Lung (tissue), 16 donors: ENCODE data around the gene NRP2. TPM values are rescaled to one million over a fixed set of nuclear protein-coding genes. Genes with fewer than 3 reads are reported as not detected.
A peak's percentile ranks its signal among the peaks of the same experiment; 100 is the strongest.

Source experiments
- ATAC-seq: fragments of 200-7000 bp; cut with Tn5 transposase; one replicate; pipeline ENCODE4 v1.9.1; 2020; ENCODE audit warnings: moderate number of reproducible peaks; ENCODE audit not compliant: insufficient read depth, low FRiP score
- DNase-seq, 3 donors: peaks; one replicate each; pipeline ENCODE4 v3.0.0-alpha.2; 2013 to 2017
- H3K27ac ChIP-seq, 2 donors: one replicate each; pipeline ENCODE4 v1.5.1; 2013; ENCODE audit warnings: mild to moderate bottlenecking in 2 of 2, moderate library complexity in 2 of 2, control low read depth in 1 of 2, inconsistent platforms in 1 of 2, low read depth in 1 of 2, low read length in 1 of 2
- H3K27me3 ChIP-seq, 3 donors: one replicate each; pipeline ENCODE4 v1.5.1; 2013; ENCODE audit warnings: low read length in 2 of 3; ENCODE audit not compliant: control insufficient read depth in 3 of 3, insufficient read depth in 3 of 3
- H3K36me3 ChIP-seq, 4 donors: one replicate each; pipeline ENCODE4 v1.5.1; 2013; ENCODE audit warnings: low read length in 4 of 4, mild to moderate bottlenecking in 1 of 4, moderate library complexity in 1 of 4; ENCODE audit not compliant: control insufficient read depth in 4 of 4, insufficient read depth in 4 of 4
- H3K4me1 ChIP-seq, 5 donors: one replicate each; pipeline ENCODE4 v1.5.1; 2013; ENCODE audit warnings: low read length in 5 of 5, mild to moderate bottlenecking in 2 of 5, moderate library complexity in 1 of 5; ENCODE audit not compliant: control insufficient read depth in 5 of 5, insufficient read depth in 5 of 5
- H3K4me3 ChIP-seq: one replicate; pipeline ENCODE4 v1.5.1; 2013; ENCODE audit warnings: mild to moderate bottlenecking, control low read depth, moderate library complexity
- H3K9ac ChIP-seq, 2 donors: one replicate each; pipeline ENCODE4 v1.5.1; 2013; ENCODE audit warnings: low read length in 2 of 2, control low read depth in 1 of 2; ENCODE audit not compliant: insufficient read depth in 1 of 2
- H3K9me3 ChIP-seq, 4 donors: one replicate each; pipeline ENCODE4 v1.5.1; 2013; ENCODE audit warnings: low read length in 3 of 4, mild to moderate bottlenecking in 1 of 4, moderate library complexity in 1 of 4; ENCODE audit not compliant: control insufficient read depth in 4 of 4, insufficient read depth in 3 of 4
- WGBS, 2 donors: extraction: QIAGEN DNeasy Blood & Tissue Kit; methylation state at CpG; one replicate each; pipeline ENCODE4 v1.1.7; 2013; 5-methylcytosine and 5-hydroxymethylcytosine counted together
- long read RNA-seq, 5 donors: transcript quantifications; one replicate each; lab custom pipeline, GENCODE V29; 2026
- polyA plus RNA-seq, 2 donors: library from polyadenylated mRNA; stranded (reverse); fragments of 200-250 nt; gene quantifications; one replicate each; pipeline ENCODE4 v1.2.1, GENCODE V29; 2013
- total RNA-seq, 2 donors: library from RNA; depleted of rRNA in 1 of 2; stranded (reverse); fragments of >200 nt in 1 of 2; gene quantifications; one replicate each; pipeline ENCODE4 v1.2.1, GENCODE V29; 2014 to 2021
- TF ChIP-seq, protein P1 (sequence below): IDR thresholded peaks from 2 replicates; pipeline ENCODE4 v1.5.1; 2012; ENCODE audit warnings: mild to moderate bottlenecking; ENCODE audit errors: control extremely low read depth, extremely low read depth
- donor health status: control.
- donor health status: control.
- donor health status: Bipolar disorder and iron deficiency.
- donor health status: healthy.
- donor health status: DM: yes; HTN: yes; CAD: no.

NRP2 gene, protein sequence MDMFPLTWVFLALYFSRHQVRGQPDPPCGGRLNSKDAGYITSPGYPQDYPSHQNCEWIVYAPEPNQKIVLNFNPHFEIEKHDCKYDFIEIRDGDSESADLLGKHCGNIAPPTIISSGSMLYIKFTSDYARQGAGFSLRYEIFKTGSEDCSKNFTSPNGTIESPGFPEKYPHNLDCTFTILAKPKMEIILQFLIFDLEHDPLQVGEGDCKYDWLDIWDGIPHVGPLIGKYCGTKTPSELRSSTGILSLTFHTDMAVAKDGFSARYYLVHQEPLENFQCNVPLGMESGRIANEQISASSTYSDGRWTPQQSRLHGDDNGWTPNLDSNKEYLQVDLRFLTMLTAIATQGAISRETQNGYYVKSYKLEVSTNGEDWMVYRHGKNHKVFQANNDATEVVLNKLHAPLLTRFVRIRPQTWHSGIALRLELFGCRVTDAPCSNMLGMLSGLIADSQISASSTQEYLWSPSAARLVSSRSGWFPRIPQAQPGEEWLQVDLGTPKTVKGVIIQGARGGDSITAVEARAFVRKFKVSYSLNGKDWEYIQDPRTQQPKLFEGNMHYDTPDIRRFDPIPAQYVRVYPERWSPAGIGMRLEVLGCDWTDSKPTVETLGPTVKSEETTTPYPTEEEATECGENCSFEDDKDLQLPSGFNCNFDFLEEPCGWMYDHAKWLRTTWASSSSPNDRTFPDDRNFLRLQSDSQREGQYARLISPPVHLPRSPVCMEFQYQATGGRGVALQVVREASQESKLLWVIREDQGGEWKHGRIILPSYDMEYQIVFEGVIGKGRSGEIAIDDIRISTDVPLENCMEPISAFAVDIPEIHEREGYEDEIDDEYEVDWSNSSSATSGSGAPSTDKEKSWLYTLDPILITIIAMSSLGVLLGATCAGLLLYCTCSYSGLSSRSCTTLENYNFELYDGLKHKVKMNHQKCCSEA
- total RNA-seq (100 to 1,000 TPM in 1 of 2 donors, 10 to 100 TPM in 1; 87.8 to 125 TPM), polyA plus RNA-seq (10 to 100 TPM; 20.4 to 38.5 TPM)
- long read RNA-seq, donor 1, full-length matches to known transcripts = 5 of 5 reads
- long read RNA-seq, donor 1, partial matches to known transcripts = 0 of 5 reads
- long read RNA-seq, donor 1, other reads (novel, unspliced or antisense) = 0 of 5 reads
- long read RNA-seq, donor 2, partial matches to known transcripts = 0 of 1 reads
- long read RNA-seq, donor 2, other reads (novel, unspliced or antisense) = 0 of 1 reads
- long read RNA-seq, donor 3, partial matches to known transcripts = 0 of 2 reads
- long read RNA-seq, donor 3, other reads (novel, unspliced or antisense) = 0 of 2 reads
- long read RNA-seq, donor 4, partial matches to known transcripts = 0 of 2 reads
- long read RNA-seq, donor 4, other reads (novel, unspliced or antisense) = 0 of 2 reads
- long read RNA-seq, donor 5, partial matches to known transcripts = 0 of 5 reads
- long read RNA-seq, donor 5, other reads (novel, unspliced or antisense) = 0 of 5 reads

DNA sequence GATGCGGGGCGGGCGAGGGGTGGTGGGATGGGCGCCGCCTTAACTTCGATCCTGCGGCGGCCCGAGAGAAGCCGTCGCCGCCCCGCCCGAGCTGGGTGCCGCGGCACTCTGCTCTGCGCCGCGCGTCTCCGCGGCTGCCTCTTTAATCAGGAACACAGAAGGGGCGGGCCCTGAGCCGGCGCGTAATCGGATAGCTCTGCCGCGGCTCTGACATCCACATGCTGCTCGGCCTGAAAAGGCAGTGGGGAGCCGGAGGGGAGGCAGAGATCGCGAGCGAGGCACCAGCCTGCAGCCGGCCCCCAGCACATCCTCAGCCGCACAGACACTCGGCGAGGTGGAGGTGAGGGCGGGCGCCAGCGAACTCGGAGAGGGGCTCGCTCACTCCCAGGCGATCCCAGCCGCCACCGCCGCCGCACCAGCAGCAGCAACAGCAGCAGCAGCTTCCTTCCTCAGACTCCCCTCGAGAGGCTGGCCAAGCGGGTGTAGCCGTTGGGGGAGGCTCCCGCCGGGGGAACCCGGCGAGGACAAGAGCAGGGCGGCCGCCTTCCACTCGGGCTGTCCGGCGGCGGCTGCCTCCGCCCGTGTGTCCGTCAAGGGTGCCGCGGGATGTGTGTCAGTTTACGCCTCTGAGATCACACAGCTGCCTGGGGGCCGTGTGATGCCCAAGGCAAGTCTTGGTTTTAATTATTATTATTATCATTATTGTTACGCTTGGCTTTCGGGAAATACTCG is at the start of gene NRP2:
NRP2 (plus strand) TSS at position 263 of the 732 bp plus-strand sequence. CDS start 790 bp downstream, outside the sequence.
- ATAC-seq (peak; percentile 79), DNase-seq (peak; percentile 91 to 94 (median 92))
- TF ChIP-seq, protein P1, sequence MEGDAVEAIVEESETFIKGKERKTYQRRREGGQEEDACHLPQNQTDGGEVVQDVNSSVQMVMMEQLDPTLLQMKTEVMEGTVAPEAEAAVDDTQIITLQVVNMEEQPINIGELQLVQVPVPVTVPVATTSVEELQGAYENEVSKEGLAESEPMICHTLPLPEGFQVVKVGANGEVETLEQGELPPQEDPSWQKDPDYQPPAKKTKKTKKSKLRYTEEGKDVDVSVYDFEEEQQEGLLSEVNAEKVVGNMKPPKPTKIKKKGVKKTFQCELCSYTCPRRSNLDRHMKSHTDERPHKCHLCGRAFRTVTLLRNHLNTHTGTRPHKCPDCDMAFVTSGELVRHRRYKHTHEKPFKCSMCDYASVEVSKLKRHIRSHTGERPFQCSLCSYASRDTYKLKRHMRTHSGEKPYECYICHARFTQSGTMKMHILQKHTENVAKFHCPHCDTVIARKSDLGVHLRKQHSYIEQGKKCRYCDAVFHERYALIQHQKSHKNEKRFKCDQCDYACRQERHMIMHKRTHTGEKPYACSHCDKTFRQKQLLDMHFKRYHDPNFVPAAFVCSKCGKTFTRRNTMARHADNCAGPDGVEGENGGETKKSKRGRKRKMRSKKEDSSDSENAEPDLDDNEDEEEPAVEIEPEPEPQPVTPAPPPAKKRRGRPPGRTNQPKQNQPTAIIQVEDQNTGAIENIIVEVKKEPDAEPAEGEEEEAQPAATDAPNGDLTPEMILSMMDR = no peak
- Histone ChIP-seq H3K27ac (peak within 1 kb of the TSS; percentile 34 to 96), H3K9ac (peak within 1 kb of the TSS; percentile 16 to 79), H3K27me3 (peaks cover 0 to 6% (median 5%) of the 10 kb centered on the region in 3 donors), H3K4me1 (peaks cover 0 to 58% (median 7%) of the 10 kb centered on the region in 5 donors), H3K9me3 (no peaks in the 10 kb centered on the region), H3K36me3 (no peaks in the 10 kb centered on the region), H3K4me3 (peak within 1 kb of the TSS; percentile 87)
- WGBS, 2 donors = 0 to 1% methylated on average over 71 of the region's 71 CpGs

DNA sequence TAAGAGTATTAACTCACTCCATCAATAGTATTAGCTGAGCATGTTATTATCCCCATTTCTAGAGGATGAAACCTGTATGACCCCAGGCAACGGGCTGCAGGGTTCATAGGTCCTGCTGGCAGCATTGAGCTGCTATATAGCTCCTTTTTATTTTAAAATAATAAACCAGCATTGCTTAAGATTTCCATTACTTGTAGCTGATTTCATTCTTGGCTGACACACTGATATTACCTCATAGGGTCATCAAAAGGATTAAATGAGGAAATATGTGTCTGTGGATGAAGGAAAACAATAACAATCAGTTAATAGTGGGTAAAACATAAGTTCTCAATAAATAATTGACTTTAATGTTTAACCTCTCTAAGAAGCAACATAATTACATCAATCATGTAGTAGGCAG is 48.3 kb upstream of the NRP2 start:
- Histone ChIP-seq H3K4me1 (peaks cover 0 to 10% (median 3%) of the 10 kb centered on the region in 5 donors), H3K36me3 (no peaks in the 10 kb centered on the region), H3K4me3 (no peak overlapping the region), H3K9me3 (no peaks in the 10 kb centered on the region), H3K9ac (no peak overlapping the region), H3K27me3 (peaks cover 0 to 2% (median 0%) of the 10 kb centered on the region in 3 donors), H3K27ac (no peak overlapping the region)
- TF ChIP-seq, protein P1 = no peak
- DNase-seq (peak in 2 of 3 donors; percentile 62 to 76), ATAC-seq (no peak)
- 71 to 83% methylated on average over 1 of the region's 1 CpG for WGBS, 2 donors
